ENCODE results near the gene SPDYE4.

SPDYE4 gene

GRCh38 chr17:8788998-8789397 is 30.7 kb upstream of the SPDYE4 start:
- Histone ChIP-seq H3K9ac (no peak overlapping the region), H3K4me3 (no peak overlapping the region), H3K36me3 (no peaks in the 10 kb centered on the region), H4K20me1 (no peaks in the 10 kb centered on the region), H3K4me2 (no peak overlapping the region), H3K4me1 (peaks cover 6% of the 10 kb centered on the region), H3K27ac (no peak overlapping the region), H3K27me3 (no peaks in the 10 kb centered on the region), H3K9me3 (peaks cover 15% of the 10 kb centered on the region)
- TF ChIP-seq Cebpa-rat (IDR thresholded peaks at IDR 0.05): no peak

GRCh38 chr17:8785547-8786413 is 27.4 kb upstream of the SPDYE4 start:
- H4K20me1 ChIP-seq: no peaks in the 10 kb centered on the region
- no peaks in the 10 kb centered on the region for H3K9me3 ChIP-seq
- no peak overlapping the region for H3K4me3 ChIP-seq
- H3K9ac ChIP-seq: no peak overlapping the region
- H3K36me3 ChIP-seq: no peaks in the 10 kb centered on the region
- TF ChIP-seq Cebpa-rat (IDR thresholded peaks at IDR 0.05): no peak
- no peaks in the 10 kb centered on the region for H3K27me3 ChIP-seq
- H3K4me1 ChIP-seq: peaks cover 6% of the 10 kb centered on the region
- no peak overlapping the region for H3K4me2 ChIP-seq
- no peak overlapping the region for H3K27ac ChIP-seq

GRCh38 chr17:8782176-8782575 is 23.8 kb upstream of the SPDYE4 start:
- Histone ChIP-seq H3K36me3 (no peaks in the 10 kb centered on the region), H3K4me3 (no peak overlapping the region), H3K27me3 (no peaks in the 10 kb centered on the region), H3K27ac (no peak overlapping the region), H3K4me2 (no peak overlapping the region), H4K20me1 (no peaks in the 10 kb centered on the region), H3K9ac (no peak overlapping the region), H3K9me3 (no peaks in the 10 kb centered on the region), H3K4me1 (peaks cover under 1% of the 10 kb centered on the region; the same call in 1 of the 2 replicates)
- no peak for TF ChIP-seq Cebpa-rat (IDR thresholded peaks at IDR 0.05)

- Histone ChIP-seq H3K4me3 (no peak overlapping the region), H4K20me1 (no peaks in the 10 kb centered on the region), H3K4me2 (no peak overlapping the region), H3K9me3 (no peaks in the 10 kb centered on the region), H3K9ac (no peak overlapping the region), H3K27me3 (no peaks in the 10 kb centered on the region), H3K36me3 (no peaks in the 10 kb centered on the region), H3K4me1 (peaks cover 4% of the 10 kb centered on the region; the same call in 1 of the 2 replicates), H3K27ac (no peak overlapping the region)
- TF ChIP-seq Cebpa-rat (IDR thresholded peaks at IDR 0.05): no peak
Measured at GRCh38 chr17:8781776-8782175, 23.4 kb upstream of the SPDYE4 start.

- H3K9me3 ChIP-seq: peaks cover 17% of the 10 kb centered on the region
- H3K27ac ChIP-seq: no peak overlapping the region
- H3K27me3 ChIP-seq: no peaks in the 10 kb centered on the region
- TF ChIP-seq Cebpa-rat (IDR thresholded peaks at IDR 0.05): no peak
- H4K20me1 ChIP-seq: no peaks in the 10 kb centered on the region
- no peak overlapping the region for H3K4me3 ChIP-seq
- 0 out of 2 replicates have a peak overlapping the region, but pooled peaks have one; percentile 7 for H3K4me2 ChIP-seq
- no peaks in the 10 kb centered on the region for H3K36me3 ChIP-seq
- H3K4me1 ChIP-seq: peaks cover 8% of the 10 kb centered on the region; the same call in 1 of the 2 replicates
- no peak overlapping the region for H3K9ac ChIP-seq
Measured at GRCh38 chr17:8776881-8777280, 18.5 kb upstream of the SPDYE4 start.

- H3K9ac ChIP-seq: no peak overlapping the region
- H3K4me2 ChIP-seq: no peak overlapping the region
- H3K4me1 ChIP-seq: peaks cover 8% of the 10 kb centered on the region; the same call in 1 of the 2 replicates
- H3K36me3 ChIP-seq: no peaks in the 10 kb centered on the region
- TF ChIP-seq Cebpa-rat (IDR thresholded peaks at IDR 0.05): no peak
- H3K27ac ChIP-seq: no peak overlapping the region
- H3K9me3 ChIP-seq: peaks cover 17% of the 10 kb centered on the region
- no peaks in the 10 kb centered on the region for H3K27me3 ChIP-seq
- no peak overlapping the region for H3K4me3 ChIP-seq
- H4K20me1 ChIP-seq: no peaks in the 10 kb centered on the region
Measured at GRCh38 chr17:8776248-8776647, 17.9 kb upstream of the SPDYE4 start.

- TF ChIP-seq Cebpa-rat (IDR thresholded peaks at IDR 0.05): no peak
- Histone ChIP-seq H4K20me1 (no peaks in the 10 kb centered on the region), H3K27ac (no peak overlapping the region), H3K4me2 (no peak overlapping the region), H3K4me1 (no peaks in the 10 kb centered on the region), H3K4me3 (no peak overlapping the region), H3K9ac (no peak overlapping the region), H3K27me3 (no peaks in the 10 kb centered on the region), H3K9me3 (peaks cover 12% of the 10 kb centered on the region), H3K36me3 (no peaks in the 10 kb centered on the region)
Measured at GRCh38 chr17:8766731-8767130, 8.4 kb upstream of the SPDYE4 start.

GRCh38 chr17:8762012-8762411 is 3.7 kb upstream of the SPDYE4 start:
- no peak overlapping the region for H3K4me3 ChIP-seq
- H3K9me3 ChIP-seq: peaks cover 15% of the 10 kb centered on the region
- no peak overlapping the region for H3K9ac ChIP-seq
- TF ChIP-seq Cebpa-rat (IDR thresholded peaks at IDR 0.05): no peak
- H3K36me3 ChIP-seq: no peaks in the 10 kb centered on the region
- H4K20me1 ChIP-seq: no peaks in the 10 kb centered on the region
- no peak overlapping the region for H3K4me2 ChIP-seq
- no peak overlapping the region for H3K27ac ChIP-seq
- H3K27me3 ChIP-seq: no peaks in the 10 kb centered on the region
- no peaks in the 10 kb centered on the region for H3K4me1 ChIP-seq

- H3K4me2 ChIP-seq: no peak overlapping the region
- no peak overlapping the region for H3K27ac ChIP-seq
- no peaks in the 10 kb centered on the region for H3K36me3 ChIP-seq
Measured at GRCh38 chr17:8757189-8757588, 1.2 kb downstream of the SPDYE4 start.

GRCh38 chr17:8755590-8756255 is 2.6 kb downstream of the SPDYE4 start:
- Histone ChIP-seq H4K20me1 (no peaks in the 10 kb centered on the region), H3K27ac (no peak overlapping the region), H3K9ac (no peak overlapping the region), H3K27me3 (no peaks in the 10 kb centered on the region), H3K36me3 (no peaks in the 10 kb centered on the region), H3K9me3 (no peaks in the 10 kb centered on the region; the same call in 1 of the 2 replicates), H3K4me3 (no peak overlapping the region), H3K4me1 (no peaks in the 10 kb centered on the region), H3K4me2 (no peak overlapping the region)
- TF ChIP-seq Cebpa-rat (IDR thresholded peaks at IDR 0.05): no peak

More at GRCh38 chr17:8757189-8757588, 1.2 kb downstream of the SPDYE4 start:
- TF ChIP-seq Cebpa-rat (IDR thresholded peaks at IDR 0.05): no peak
- no peak overlapping the region for H3K4me3 ChIP-seq
- H3K27me3 ChIP-seq: no peaks in the 10 kb centered on the region
- H3K9ac ChIP-seq: no peak overlapping the region
- H4K20me1 ChIP-seq: no peaks in the 10 kb centered on the region
- peaks cover 7% of the 10 kb centered on the region for H3K9me3 ChIP-seq
- H3K4me1 ChIP-seq: no peaks in the 10 kb centered on the region

Measured in BLaER1 (cell line).